Natural killer cell treated with Interleukin-12 subunit alpha and Interleukin-12 subunit beta and Interleukin-15 and Interleukin-18, amount 100 ng/mL, for 72 hours (primary cell): ENCODE data around the gene NTM. TPM values are rescaled to one million over a fixed set of nuclear protein-coding genes. Genes with fewer than 3 reads are reported as not detected.
A peak's percentile ranks its signal among the peaks of the same experiment; 100 is the strongest.
"Not testable (repeated sequence)": the region's sequence is repeated elsewhere in the genome, so short reads cannot be mapped to it uniquely, and the experiment has no call there.

Experiments
- ATAC-seq, 2 donors: fragments of 150-1000 bp; cut with Tn5 transposase in 1 of 2; sonication (Bioruptor Pico), chemical (Tn5 transposase) in 1 of 2; 2 replicates each; pipeline ENCODE4 v1.10.0; 2021
- DNase-seq: peaks from one replicate; pipeline ENCODE4 v3.0.0; 2022; ENCODE audit warnings: low spot score
- H3K27ac Mint-ChIP-seq, 2 donors: 1 replicate in 1 of 2; 2 replicates in 1 of 2; pipeline ENCODE4 v1.8.0; 2022; ENCODE audit warnings: mixed read lengths in 2 of 2, mild to moderate bottlenecking in 1 of 2, moderate library complexity in 1 of 2
- H3K27me3 Mint-ChIP-seq, 2 donors: 1 replicate in 1 of 2; 2 replicates in 1 of 2; pipeline ENCODE4 v1.8.0; 2022; ENCODE audit warnings: mixed read lengths in 2 of 2
- H3K36me3 Mint-ChIP-seq: one replicate; pipeline ENCODE4 v1.8.0; 2022; ENCODE audit warnings: mixed read lengths
- H3K4me1 Mint-ChIP-seq, 2 donors: 1 replicate in 1 of 2; 2 replicates in 1 of 2; pipeline ENCODE4 v1.8.0; 2022; ENCODE audit warnings: low read depth in 2 of 2, mixed read lengths in 2 of 2, mild to moderate bottlenecking in 1 of 2
- H3K4me3 Mint-ChIP-seq: one replicate; pipeline ENCODE4 v1.8.0; 2022; ENCODE audit warnings: mixed read lengths
- H3K9me3 Mint-ChIP-seq: 2 replicates; pipeline ENCODE4 v1.8.0; 2022; ENCODE audit warnings: mixed read lengths
- total RNA-seq, 2 donors: library from RNA; stranded (reverse); gene quantifications; one replicate each; pipeline ENCODE4 v1.2.3, GENCODE V29; 2022

Gene NTM
- total RNA-seq, 2 donors from 2014 or later: not detected

DNA sequence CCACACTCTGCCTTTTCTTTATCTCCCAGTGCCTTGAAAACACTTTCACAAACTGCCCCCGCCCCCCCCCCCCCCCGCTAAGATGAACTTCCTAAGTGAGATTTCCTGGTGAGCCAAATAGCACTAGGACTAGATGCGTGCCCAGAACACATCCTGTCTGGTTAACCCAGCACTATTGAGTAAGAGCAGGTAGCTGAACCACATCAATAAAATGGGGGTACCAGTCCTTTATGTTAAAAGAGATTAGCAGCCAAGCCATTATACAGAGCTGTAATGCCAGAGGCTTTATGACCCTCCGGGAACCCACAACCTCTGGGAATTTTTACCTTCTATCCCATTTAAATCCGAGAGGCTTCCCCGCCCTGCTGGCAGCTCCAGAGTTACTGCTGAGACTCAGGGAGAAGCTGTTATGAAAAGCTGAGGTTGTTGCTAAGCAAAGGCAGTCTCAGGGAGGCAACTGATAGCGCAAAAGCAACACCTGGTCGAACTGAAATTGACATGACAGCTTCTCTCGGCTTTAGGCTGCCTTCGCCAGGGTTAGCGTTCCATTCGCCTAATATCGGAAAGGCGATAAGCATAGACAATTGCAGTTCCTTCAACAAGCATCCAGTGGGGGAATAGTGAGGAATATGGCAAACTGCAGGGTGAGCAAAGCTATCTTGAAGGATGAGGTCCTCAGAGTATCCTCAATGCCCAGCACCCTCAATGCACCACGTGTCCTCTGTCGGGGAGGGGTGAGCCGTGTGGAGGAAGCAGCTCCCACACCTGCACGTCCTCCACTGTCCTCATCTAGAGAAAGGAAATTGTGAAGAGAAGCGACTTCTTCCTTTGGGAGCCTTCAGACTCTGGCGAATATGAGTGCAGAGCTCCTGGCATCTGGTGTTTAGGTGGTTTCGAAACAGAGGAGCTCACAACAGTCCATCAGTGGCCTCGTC is 977.0 kb downstream of the NTM start:
- no peaks in the 10 kb centered on the region for H3K36me3 Mint-ChIP-seq
- H3K4me1 Mint-ChIP-seq: peaks cover 0 to 7% of the 10 kb centered on the region in 2 donors
- no peaks in the 10 kb centered on the region for H3K27me3 Mint-ChIP-seq
- no peak for ATAC-seq
- no peaks in the 10 kb centered on the region for H3K9me3 Mint-ChIP-seq
- peak overlapping the region; percentile 28 for H3K4me3 Mint-ChIP-seq
- DNase-seq: no peak
- no peak overlapping the region for H3K27ac Mint-ChIP-seq

DNA sequence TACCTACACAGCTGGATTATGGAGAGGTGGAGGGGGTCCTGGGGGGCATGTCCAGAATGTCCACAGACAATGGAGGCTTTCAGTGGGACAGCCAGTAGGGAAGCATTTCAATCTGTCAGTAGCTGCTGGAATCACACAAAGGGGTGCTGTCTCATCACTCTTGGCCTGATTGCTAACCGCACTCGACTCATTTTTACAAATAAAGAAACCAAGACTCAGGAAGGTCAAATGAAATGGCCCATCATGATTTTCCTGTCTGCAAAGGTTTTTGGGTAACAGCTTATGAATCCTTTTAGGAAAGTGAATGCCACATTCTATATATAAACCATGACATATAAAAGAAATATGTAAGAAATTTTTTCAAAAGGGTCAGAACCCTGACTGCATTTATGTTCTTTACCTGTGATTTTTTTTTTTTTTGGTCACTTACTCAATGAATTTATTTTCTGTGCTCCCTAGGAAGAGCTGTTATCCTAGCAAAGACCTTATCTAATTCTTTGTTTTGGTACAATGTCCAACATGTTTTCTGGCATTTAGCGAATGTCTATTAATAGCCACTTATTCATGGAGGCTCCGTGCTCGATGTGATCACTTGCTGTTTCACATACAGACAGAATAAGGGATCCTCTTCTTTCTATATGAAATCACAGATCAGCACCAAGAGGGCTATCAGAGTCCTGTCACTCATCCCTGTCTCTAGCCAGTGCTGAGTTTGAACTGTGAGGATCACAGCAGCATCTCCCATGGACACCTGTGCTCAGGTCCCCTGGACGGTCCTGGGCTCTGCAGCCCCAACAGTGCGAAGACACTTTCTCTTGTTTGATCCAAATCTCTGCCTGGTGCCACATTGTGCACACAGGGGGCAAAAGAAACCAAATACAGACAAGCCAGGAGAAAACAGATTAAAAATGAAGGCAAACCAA is 979.7 kb downstream of the NTM start:
- Mint-ChIP-seq H3K9me3 (peaks cover 2% of the 10 kb centered on the region), H3K27ac (no peak overlapping the region), H3K27me3 (no peaks in the 10 kb centered on the region), H3K36me3 (no peaks in the 10 kb centered on the region), H3K4me1 (peaks cover 0 to 7% of the 10 kb centered on the region in 2 donors), H3K4me3 (no peak overlapping the region)
- ATAC-seq (no peak), DNase-seq (no peak)

DNA sequence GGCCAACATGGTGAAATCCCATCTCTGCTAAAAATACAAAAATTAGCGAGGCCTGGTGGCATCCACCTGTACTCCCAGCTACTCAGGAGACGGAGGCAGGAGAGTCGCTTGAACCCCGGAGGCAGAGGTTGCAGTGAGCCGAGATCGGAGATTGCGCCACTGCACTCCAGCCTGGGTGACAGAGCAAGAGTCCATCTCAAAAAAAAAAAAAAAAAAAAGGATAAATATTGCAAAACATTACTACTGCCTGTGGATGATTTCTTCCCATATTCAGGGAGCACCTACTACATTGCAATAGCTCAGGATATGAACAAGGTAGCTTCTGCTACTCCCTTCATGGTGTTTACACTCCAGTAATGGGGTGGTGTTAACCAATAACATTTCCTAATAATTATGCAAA is 980.6 kb downstream of the NTM start:
- no peak overlapping the region for H3K27ac Mint-ChIP-seq

DNA sequence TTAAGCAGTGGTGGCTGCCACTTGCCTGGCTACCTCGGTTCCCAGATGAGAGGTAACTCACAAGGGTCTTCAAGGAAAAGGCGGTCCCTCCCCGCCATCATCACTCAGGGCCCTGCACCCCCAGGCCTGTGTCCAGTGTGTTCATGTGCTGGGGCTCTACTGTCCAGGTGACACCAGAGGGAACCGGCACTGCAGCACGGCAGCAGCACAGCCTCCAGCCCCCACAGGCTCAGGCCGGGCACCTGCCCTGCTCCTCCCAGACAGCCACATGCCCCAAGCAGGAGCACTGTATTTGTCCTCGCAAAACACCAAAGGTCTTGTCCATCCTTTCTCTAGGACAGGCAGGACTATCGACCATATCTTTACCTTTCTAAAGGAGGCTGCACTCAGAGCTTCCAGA is 982.1 kb downstream of the NTM start:
- Mint-ChIP-seq H3K9me3 (peaks cover 3% of the 10 kb centered on the region), H3K36me3 (no peaks in the 10 kb centered on the region), H3K4me3 (no peak overlapping the region), H3K27ac (no peak overlapping the region), H3K4me1 (peaks cover 0 to 10% of the 10 kb centered on the region in 2 donors), H3K27me3 (no peaks in the 10 kb centered on the region)
- ATAC-seq (no peak), DNase-seq (no peak)

More for the DNA sequence above, 980.6 kb downstream of the NTM start:
- H3K27me3 Mint-ChIP-seq: no peaks in the 10 kb centered on the region
- peaks cover 3% of the 10 kb centered on the region for H3K9me3 Mint-ChIP-seq
- ATAC-seq (no peak), DNase-seq (no peak)
- H3K36me3 Mint-ChIP-seq: no peaks in the 10 kb centered on the region
- peaks cover 0 to 7% of the 10 kb centered on the region in 2 donors for H3K4me1 Mint-ChIP-seq
- no peak overlapping the region for H3K4me3 Mint-ChIP-seq

DNA sequence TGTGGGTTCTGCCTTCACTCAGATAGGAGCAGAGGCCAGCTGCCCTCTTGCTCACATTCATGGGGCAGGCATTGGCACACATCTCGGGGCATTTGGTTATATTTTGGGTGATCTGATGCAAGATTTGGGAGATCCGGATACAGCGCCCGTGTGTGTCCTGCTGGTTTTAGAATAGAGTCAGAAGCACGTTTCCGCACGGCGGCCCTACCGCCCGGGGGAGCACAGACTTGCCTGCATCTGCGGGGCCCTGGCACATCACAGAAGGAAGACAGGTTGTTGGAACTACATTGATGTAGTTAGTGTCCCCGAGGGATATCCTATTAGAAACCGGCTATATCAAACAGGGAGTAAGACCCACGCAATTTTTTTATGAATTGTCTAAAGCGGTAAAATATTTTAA is 982.8 kb downstream of the NTM start:
- Mint-ChIP-seq H3K27ac (no peak overlapping the region), H3K9me3 (peaks cover 3% of the 10 kb centered on the region)

DNA sequence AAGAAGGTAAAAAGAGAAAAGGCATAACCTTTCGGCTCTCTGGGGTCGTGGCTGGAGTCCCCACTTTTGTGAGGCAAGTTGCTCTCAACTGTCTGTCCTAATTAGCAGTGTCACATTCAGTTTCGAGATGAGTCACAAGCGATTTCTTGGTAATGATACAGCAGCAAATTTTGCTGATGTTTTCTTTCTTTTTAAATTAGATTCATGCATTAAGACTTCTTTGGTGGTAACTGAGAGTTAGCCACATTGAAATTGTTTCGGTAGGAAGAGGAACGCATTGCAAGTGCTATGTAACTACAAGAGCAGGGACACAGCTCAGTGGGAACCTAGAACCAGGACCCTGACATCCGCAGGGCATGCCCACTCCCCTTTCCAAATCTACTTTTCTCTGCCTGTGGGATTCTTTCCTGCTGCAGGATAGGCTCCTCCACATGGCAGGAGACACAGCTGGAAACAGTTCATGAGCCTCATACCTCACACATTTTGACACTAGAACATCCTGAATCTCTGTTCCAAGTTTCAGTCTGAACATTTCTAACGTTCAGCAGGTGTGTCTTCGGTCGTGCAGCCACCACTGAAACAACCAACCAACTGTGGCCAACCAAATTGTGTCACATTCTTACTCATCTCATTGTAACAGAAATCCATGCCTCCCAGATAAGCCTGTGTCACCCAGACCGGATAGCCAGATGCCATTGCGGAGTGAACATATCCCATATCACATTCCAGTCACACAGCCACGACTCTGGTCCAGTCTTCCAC is 987.6 kb downstream of the NTM start:
- peak overlapping the region in 1 of 2 donors; percentile 83 for H3K27ac Mint-ChIP-seq
- peaks cover 0 to 24% of the 10 kb centered on the region in 2 donors for H3K4me1 Mint-ChIP-seq
- peaks cover 15% of the 10 kb centered on the region for H3K9me3 Mint-ChIP-seq
- no peak for DNase-seq
- ATAC-seq: peak in 1 of 2 donors; percentile 74
- no peaks in the 10 kb centered on the region for H3K36me3 Mint-ChIP-seq
- no peaks in the 10 kb centered on the region for H3K27me3 Mint-ChIP-seq
- H3K4me3 Mint-ChIP-seq: peak overlapping the region; percentile 68

More for the DNA sequence above, 982.8 kb downstream of the NTM start:
- H3K4me3 Mint-ChIP-seq: no peak overlapping the region
- peaks cover 0 to 11% of the 10 kb centered on the region in 2 donors for H3K4me1 Mint-ChIP-seq
- no peaks in the 10 kb centered on the region for H3K27me3 Mint-ChIP-seq
- DNase-seq (no peak), ATAC-seq (no peak)
- H3K36me3 Mint-ChIP-seq: no peaks in the 10 kb centered on the region

DNA sequence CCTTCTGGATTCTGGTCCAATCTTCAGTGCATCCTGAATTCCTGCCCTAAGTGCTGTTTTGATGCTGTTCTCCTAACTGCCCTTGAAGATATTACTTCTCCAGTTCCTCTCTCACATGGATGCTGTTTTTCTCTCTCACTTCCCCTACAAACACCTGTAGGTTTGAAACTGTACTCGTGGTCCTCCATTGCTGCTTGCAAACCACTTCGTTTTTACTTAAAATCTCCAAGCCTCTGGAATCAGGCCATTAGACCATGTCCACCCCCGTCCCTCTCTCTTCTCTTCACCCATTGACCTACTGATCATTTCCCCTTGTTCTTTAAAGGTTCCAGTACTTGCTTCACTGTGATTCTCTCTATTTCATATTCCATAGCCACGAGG is 988.1 kb downstream of the NTM start:
- Mint-ChIP-seq H3K27me3 (no peaks in the 10 kb centered on the region), H3K4me3 (peak overlapping the region; percentile 68), H3K9me3 (peaks cover 19% of the 10 kb centered on the region), H3K4me1 (peaks cover 0 to 24% of the 10 kb centered on the region in 2 donors), H3K27ac (peak overlapping the region in 1 of 2 donors; percentile 83), H3K36me3 (no peaks in the 10 kb centered on the region)
- DNase-seq (no peak), ATAC-seq (no peak)

DNA sequence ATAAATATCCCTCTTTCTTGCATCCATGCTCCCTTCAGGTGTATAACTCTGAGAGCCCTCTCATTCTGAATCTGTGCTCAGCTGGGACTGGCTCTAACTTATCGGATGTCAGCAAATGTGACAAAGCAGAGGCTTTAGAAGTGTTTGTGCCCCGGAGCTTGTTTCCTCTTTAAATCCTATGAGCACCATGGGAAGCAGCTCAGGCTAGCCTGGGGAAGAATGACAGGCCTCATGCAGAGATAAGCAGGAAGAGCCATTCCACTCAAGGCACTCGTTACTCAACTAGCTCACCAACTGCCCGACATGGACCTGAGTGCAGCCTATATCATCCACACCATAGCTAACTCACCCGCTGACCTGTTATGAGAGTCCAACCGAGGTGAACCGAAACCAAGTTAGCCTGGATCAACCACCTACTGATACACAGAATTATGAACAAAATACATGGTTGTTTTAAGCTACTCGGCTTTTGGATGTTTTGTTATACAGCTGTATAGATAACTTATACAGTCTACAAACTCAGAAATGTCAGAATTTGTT is 990.7 kb downstream of the NTM start:
- H3K36me3 Mint-ChIP-seq: no peaks in the 10 kb centered on the region
- ATAC-seq (no peak), DNase-seq (no peak)
- H3K9me3 Mint-ChIP-seq: peaks cover 22% of the 10 kb centered on the region
- H3K4me3 Mint-ChIP-seq: no peak overlapping the region
- peaks cover 0 to 24% of the 10 kb centered on the region in 2 donors for H3K4me1 Mint-ChIP-seq
- H3K27ac Mint-ChIP-seq: no peak overlapping the region
- H3K27me3 Mint-ChIP-seq: no peaks in the 10 kb centered on the region

DNA sequence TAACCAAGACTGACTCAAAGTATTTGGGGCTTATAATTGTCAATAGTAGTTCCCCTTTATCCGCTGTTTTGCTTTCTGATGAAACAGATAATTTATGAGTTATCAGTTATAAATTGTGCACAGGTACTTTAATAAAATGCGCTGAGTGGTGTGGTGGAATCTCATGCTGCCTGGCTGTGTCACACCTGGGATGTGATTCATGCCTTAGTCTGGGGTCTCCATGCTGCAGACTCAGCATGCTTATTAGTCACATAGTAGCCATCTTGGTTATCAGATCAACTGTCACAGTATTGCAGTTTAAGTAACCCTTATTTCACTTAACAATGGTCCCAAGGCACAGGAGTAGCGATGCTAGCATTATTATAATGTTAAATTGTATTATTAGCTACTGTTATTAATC is 995.2 kb downstream of the NTM start:
- Mint-ChIP-seq H3K9me3 (peaks cover 30% of the 10 kb centered on the region), H3K4me1 (peaks cover 0 to 3% of the 10 kb centered on the region in 2 donors), H3K36me3 (peaks cover 7% of the 10 kb centered on the region), H3K27me3 (no peaks in the 10 kb centered on the region), H3K4me3 (no peak overlapping the region), H3K27ac (no peak overlapping the region)
- no peak for ATAC-seq
- no peak for DNase-seq

DNA sequence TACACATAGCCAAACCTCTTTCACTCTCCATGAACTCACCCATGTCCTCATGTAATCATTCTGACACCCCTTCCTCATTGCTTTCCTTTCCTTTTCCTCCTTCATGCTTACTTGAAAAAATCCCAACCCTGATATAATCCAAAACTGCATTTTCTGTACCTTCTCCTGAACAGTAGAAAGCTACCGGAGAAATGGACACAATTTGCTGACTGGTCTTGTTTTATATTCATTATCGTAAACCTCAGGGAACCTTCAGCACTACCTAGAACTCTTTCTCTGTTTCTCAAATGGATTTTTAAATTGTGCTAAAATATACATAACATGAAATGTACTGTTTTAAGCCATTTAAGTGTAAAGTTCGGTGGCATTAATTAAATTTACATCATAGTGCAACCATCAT is 996.9 kb downstream of the NTM start:
- no peak overlapping the region for H3K4me3 Mint-ChIP-seq
- H3K9me3 Mint-ChIP-seq: peaks cover 26% of the 10 kb centered on the region
- no peaks in the 10 kb centered on the region for H3K4me1 Mint-ChIP-seq
- peaks cover 7% of the 10 kb centered on the region for H3K36me3 Mint-ChIP-seq
- ATAC-seq (no peak), DNase-seq (no peak)
- no peaks in the 10 kb centered on the region for H3K27me3 Mint-ChIP-seq
- H3K27ac Mint-ChIP-seq: no peak overlapping the region

DNA sequence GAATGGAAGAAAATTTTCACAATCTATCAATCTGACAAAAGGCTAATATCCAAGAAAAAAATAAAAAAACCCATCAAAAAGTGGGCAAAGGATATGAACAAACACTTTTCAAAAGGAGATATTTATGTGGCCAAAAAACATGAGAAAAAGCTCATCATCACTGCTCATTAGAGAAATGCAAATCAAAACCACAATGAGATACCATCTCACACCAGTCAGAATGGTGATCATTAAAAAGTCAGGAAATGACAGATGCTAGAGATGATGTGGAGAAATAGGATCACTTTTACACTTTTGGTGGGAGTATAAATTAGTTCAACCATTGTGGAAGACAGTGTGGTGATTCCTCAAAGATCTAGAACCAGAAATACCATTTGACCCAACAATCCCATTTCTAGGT is 999.7 kb downstream of the NTM start:
- DNase-seq, H3K27me3 Mint-ChIP-seq, H3K4me1 Mint-ChIP-seq, H3K36me3 Mint-ChIP-seq, ATAC-seq, H3K27ac Mint-ChIP-seq, H3K4me3 Mint-ChIP-seq: not testable (repeated sequence)
- H3K9me3 Mint-ChIP-seq: peaks cover 23% of the 10 kb centered on the region

DNA sequence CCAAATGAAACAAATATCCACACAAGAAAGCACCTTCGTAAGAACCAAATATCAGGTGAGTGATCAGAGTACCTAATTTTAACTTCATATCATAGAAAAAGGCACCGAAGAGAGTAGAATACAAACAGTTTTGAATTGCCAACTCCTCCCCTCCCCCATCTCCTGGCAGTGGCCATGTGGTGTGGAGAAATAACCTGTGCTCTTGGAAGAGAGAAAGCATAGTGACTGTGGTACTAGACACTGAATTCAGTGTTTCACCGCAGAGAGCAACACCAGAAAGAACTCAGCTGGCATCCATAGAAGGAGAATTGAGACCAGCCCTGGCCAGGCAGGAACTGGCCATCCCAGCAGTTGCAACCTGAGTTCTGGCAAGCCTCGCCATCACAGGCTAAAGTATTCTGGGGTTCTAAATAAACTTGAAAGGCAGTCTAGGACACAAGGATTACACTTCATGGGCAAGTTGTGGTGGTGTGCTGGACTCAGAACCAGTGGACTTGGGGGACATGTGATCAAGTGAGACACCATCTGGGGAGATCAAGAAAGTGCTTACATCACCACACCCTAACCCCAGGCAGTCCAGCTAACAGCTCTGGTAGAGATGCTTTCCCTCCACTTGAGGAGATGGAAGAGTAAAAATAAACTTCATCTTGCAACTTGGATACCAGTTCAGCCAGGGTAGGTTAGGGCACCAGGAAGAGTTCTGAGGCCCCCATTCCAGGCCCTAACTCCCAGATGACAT is 1003.2 kb downstream of the NTM start:
- Mint-ChIP-seq H3K9me3 (peaks cover 16% of the 10 kb centered on the region), H3K4me1 (no peaks in the 10 kb centered on the region), H3K27ac (no peak overlapping the region), H3K36me3 (no peaks in the 10 kb centered on the region), H3K27me3 (no peaks in the 10 kb centered on the region), H3K4me3 (no peak overlapping the region)
- DNase-seq (no peak), ATAC-seq (no peak)
